Measurements from ENCODE around the gene HEXB. TPM values are rescaled to one million over a fixed set of nuclear protein-coding genes. Genes with fewer than 3 reads are reported as not detected.

The HEXB gene
- polyA plus RNA-seq (ENCODE audit: insufficient read length), result 32.1 TPM

DNA sequence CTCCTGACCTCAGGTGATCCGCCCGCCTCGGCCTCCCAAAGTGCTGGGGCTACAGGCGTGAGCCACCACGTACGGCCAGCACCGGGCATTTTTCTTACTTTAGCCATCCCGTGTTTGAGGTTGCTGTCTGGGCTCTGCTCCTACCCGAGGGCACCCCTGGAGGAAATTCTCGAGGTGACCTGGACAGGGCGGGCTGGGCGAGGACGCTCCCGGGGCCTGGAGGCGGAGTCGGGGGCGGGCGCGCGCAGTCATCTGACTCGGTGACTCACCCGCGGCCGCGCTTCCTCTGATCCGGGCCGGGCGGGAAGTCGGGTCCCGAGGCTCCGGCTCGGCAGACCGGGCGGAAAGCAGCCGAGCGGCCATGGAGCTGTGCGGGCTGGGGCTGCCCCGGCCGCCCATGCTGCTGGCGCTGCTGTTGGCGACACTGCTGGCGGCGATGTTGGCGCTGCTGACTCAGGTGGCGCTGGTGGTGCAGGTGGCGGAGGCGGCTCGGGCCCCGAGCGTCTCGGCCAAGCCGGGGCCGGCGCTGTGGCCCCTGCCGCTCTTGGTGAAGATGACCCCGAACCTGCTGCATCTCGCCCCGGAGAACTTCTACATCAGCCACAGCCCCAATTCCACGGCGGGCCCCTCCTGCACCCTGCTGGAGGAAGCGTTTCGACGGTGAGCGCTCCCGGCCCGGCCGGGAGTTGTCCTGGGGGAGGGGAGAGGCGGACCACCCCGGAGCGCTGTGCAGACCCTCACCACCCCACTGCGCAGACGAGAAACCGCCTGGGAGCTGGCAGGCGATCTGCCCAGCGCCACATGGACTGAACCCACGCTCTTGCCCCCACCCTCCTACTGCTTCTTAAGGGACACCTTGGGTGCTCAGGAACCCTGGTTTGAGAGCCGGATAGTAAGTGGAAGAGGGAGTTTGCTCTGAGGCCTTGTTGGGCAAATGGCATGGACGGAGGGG lies at the start of gene HEXB:
TSS of gene HEXB (plus strand) at position 334 of the 952 bp plus-strand sequence. CDS start at position 362, 28 bp downstream.
- DNase-seq (ENCODE audit: low read depth), result no peak

GRCh38 chr5:74636149-74636548 lies 48.9 kb upstream of the HEXB start:
- DNase-seq (ENCODE audit: low read depth), result no peak

GRCh38 chr5:74636552-74636951 lies 48.5 kb upstream of the HEXB start:
- DNase-seq (ENCODE audit: low read depth), result no peak

DNA sequence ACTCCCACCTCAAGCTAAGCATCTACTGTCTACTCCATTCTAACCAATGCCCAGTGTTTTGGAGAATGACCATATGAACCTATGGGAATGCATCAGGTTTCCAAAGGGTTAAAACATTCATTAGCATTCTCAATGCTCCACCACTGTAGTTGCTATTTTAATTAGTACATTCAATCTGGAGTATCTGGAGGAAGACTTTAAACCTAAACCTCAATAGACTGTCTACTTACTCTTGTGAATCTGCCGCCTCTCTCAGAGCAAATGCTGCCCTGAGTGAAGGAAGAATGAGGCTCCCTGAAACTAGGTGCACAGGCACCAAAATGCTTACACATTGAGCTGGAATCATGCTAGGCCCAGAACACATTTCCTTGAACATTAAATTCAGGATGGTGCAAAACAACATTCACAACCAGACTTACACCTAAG lies 46.5 kb upstream of the HEXB start:
- no peak for DNase-seq (ENCODE audit: low read depth)

GRCh38 chr5:74638970-74639806 lies 45.8 kb upstream of the HEXB start:
- no peak for DNase-seq (ENCODE audit: low read depth)

- no peak for DNase-seq (ENCODE audit: low read depth)
These were observed 45.1 kb upstream of the HEXB start for GRCh38 chr5:74639807-74640449.

GRCh38 chr5:74640450-74640953 lies 44.5 kb upstream of the HEXB start, which contains the start of gene ENC1:
Gene ENC1, minus strand, starts transcription at chr5:74640728. Its CDS starts 4,243 bp downstream, at chr5:74636485.
- peak; percentile 61 for DNase-seq (ENCODE audit: low read depth)

DNA sequence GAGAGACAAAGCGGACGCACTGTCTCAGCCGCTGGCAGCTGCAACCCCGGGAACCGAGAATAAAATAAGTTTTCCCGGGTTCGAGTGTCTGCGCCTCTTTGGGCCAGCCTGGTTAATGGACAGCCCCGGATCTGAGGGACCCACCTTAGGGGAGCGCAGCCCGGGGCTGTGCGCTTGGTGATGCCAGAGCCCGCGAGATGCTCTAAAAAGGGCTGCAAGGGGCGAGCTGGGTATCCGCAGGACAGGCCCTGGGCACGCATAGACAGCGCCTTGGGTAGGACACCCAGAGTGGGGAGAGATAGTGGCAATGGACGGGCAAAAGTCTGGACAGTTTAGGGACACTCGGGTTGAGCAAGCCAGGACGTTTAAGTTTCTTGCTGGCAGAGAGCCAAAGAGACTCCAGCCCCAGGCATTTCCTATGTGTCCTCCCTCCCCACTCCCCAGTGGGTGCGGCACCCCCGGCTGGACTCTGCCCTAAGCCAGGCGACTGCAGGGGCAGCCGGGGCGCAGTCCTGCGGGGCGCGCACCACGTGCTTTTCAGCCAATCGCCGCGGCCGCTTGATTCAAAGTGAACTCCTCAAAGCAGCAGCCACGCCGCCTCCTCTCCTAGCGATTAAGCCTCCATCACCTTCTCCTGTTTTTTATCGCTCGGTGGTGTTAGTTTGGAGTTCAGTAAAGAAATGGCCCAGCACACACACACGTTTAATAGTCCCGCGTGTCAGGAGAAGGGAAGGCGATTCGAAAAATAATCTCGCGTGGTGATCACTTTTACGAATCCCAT lies 43.9 kb upstream of the HEXB start:
- DNase-seq (ENCODE audit: low read depth), result no peak

DNA sequence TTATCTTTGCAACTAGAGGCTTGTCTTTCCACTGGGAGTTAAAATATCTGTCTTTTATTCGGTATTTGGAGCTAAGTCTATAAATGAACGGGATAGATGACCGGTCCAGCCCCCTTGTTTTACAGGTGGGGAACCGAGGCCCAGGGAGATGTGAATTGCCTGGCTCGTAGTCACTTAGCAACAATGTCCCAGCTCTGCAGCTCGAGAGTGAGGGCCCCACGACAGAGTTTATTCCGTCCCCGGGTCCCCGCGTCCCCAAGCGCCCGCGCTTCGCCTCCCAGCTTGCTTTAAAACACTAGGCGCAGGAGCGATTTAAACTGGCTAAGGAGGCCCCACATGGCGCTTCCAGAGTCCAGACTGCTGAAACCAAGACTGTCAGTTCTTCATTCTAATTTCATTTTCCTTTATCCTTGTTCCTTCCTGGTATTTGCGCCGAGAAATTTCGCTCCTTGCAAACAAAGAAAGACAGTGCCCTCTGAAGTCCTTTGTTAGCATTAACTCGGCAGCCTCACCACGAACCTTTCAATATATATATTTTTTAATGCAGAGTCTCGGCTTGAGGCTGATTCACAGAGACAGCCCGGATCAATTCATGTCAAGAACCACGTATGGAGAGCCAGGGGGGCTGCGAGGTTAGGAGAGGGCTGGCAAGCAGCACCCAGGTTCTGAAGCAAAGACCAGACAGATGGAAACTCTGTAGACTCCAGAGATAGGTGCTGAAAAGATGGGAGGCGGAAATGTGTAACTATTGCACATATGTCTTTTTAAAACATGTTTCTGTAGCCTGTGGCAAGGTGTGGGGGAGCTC lies 43.1 kb upstream of the HEXB start:
- DNase-seq (ENCODE audit: low read depth), result peak; percentile 81

- DNase-seq (ENCODE audit: low read depth), result no peak
These were observed 42.5 kb upstream of the HEXB start for GRCh38 chr5:74642543-74642863.

DNA sequence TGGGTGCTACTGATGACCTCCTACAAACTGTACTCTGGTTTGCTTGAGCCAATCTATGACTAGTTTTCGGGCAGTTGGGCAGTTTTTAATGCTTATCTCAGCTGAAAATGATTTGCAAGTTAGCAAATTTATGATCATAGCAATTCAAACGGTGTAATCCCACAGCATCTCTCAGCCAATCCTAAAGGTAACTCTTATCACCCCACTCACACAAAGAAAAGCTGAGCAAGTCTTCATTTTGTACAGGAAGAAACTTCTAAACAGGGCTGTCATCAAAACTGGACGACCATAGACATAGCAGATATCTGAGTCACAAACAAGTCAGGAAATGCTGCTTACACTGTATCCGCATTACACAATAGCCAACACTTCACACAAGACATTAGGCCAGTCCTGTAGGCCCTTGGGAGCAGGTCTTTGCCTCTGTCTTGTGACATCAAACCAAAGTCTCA lies 41.9 kb upstream of the HEXB start:
- DNase-seq (ENCODE audit: low read depth), result no peak

DNA sequence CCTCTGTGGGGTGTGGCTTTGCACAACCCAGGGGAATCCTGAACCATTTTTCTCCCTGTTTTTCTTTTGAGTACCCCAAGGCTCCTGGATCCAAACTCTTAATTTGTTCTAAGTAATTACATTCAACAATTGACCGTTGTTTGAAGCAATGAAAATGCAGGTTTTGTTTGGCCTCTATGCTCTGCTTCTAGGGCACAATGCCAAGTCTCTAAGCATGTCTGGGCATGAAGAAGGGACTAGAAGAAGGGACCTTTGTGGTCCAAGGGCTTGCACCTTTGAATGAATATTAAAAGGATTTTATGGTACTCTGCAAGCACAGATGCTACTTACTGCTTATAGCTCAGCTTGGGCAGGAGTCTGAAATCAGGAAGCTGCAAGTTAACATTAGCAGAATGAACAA lies 37.9 kb upstream of the HEXB start:
- no peak for DNase-seq (ENCODE audit: low read depth)

DNA sequence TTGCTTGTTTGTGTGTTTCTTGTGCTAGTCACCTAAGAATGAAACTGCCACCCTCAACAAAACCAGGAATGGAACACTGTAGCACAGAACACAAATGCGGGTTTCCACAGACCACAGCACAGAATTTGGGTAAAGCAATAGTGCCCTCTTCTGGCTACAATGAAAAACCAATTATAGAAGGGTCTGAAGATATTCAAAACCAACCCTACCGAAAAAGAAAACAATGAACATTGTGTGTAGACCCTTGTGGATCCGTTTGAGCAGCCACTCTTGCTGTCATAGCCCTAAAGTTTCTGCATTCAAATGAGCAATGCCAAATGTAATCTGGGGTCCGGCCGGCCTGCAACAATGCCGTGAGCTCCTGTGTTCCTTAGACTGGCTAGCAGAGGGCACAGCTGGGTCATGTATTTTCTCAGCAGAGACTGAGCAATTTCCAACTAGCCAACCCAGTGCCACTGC lies 36.2 kb upstream of the HEXB start:
- no peak for DNase-seq (ENCODE audit: low read depth)

- no peak for DNase-seq (ENCODE audit: low read depth)
These were observed 35.5 kb upstream of the HEXB start for GRCh38 chr5:74649421-74649973.

DNA sequence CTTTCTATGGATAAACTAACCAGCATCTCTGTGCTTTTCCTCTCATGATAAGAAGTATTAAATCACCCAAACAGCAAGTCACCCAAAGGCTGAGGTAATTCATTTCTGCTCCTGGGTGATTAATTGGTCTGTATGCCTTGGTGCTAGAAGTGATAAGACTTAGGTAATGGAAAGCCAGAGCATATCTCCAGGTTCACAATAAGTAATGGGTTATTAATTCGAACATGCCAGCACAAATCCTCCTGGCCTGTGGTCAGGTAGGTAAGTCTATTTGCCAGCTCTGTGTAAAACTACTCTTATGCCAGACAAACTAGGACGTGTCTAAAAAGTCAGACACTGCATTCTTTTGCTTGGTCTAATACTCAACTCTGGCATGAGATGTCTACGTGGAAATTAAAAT lies 33.3 kb upstream of the HEXB start:
- no peak for DNase-seq (ENCODE audit: low read depth)

- no peak for DNase-seq (ENCODE audit: low read depth)
These were observed 32.5 kb upstream of the HEXB start for GRCh38 chr5:74652576-74652975.

- DNase-seq (ENCODE audit: low read depth), result no peak
These were observed 31.0 kb upstream of the HEXB start for GRCh38 chr5:74653991-74654390.

GRCh38 chr5:74655206-74655605 lies 29.8 kb upstream of the HEXB start:
- no peak for DNase-seq (ENCODE audit: low read depth)

GRCh38 chr5:74655716-74656115 lies 29.3 kb upstream of the HEXB start:
- DNase-seq (ENCODE audit: low read depth), result no peak

- DNase-seq (ENCODE audit: low read depth), result no peak
These were observed 27.9 kb upstream of the HEXB start for GRCh38 chr5:74657165-74657564.

Measured in forelimb muscle (tissue), 1 donor.